Activated CD4-positive, CD25-positive, alpha-beta regulatory T cell treated with anti-CD3 and anti-CD28 coated beads, Interleukin-2, amount 50 U/mL, for 16 hours (primary cell): Measurements from ENCODE around the gene R3HDM4.

Source experiments
- DNase-seq: peaks from one replicate; pipeline ENCODE4 v3.0.0-alpha.2; 2020; ENCODE audit warnings: low read depth, low spot score

Gene R3HDM4

GRCh38 chr19:931860-932647, 19.0 kb upstream of the R3HDM4 start:
- DNase-seq, result no peak

DNA sequence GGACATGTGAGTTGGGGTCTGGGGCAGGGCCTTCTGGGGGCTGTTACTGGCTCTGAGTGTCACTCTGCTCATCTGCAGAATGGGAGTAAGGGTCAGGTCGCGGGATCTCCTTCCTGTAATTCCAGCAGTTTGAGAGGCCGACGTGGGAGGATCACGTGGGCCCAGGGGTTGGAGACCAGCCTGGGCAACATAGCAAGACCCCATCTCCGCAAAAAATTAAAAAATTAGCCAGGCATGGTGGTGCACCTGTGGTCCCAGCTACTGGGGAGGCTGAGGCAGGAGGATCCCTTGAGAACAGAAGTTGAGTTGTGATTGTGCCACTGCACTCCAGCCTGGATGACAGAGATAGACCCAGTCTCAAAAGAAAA, 16.9 kb upstream of the R3HDM4 start:
- no peak for DNase-seq

DNA sequence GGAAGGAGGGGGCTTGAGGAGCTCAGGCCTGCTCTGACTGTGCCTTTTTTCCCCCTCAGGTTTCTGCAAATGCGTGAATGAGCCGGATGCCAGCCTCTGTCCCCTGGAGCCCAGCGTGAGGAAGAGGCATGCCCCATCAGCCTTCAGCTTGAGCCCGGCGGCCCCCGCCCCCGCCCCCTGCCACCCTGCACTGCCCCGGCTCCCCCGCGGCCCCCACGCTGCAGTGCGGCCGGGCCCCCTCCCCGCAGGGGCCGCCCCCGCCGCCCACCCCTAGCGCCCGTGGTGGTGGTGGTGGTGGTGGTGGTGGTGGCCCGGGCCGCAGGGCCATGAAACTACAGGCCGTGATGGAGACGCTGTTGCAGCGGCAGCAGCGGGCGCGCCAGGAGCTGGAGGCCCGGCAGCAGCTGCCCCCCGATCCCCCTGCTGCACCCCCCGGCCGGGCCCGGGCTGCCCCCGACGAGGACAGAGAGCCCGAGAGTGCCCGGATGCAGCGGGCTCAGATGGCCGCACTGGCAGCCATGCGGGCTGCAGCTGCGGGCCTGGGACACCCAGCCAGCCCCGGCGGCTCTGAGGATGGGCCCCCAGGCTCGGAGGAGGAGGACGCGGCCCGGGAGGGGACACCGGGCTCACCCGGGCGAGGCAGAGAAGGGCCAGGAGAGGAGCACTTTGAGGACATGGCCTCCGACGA, 16.3 kb upstream of the R3HDM4 start:
- no peak for DNase-seq

- DNase-seq, result no peak
Measured at GRCh38 chr19:928471-929202, 15.6 kb upstream of the R3HDM4 start.

GRCh38 chr19:927780-928401, 14.9 kb upstream of the R3HDM4 start:
- no peak for DNase-seq

- DNase-seq, result no peak
Measured at GRCh38 chr19:927351-927779, 14.3 kb upstream of the R3HDM4 start.

GRCh38 chr19:926589-927350, 13.8 kb upstream of the R3HDM4 start:
- DNase-seq, result no peak

GRCh38 chr19:926323-926588, 13.2 kb upstream of the R3HDM4 start:
- no peak for DNase-seq

DNA sequence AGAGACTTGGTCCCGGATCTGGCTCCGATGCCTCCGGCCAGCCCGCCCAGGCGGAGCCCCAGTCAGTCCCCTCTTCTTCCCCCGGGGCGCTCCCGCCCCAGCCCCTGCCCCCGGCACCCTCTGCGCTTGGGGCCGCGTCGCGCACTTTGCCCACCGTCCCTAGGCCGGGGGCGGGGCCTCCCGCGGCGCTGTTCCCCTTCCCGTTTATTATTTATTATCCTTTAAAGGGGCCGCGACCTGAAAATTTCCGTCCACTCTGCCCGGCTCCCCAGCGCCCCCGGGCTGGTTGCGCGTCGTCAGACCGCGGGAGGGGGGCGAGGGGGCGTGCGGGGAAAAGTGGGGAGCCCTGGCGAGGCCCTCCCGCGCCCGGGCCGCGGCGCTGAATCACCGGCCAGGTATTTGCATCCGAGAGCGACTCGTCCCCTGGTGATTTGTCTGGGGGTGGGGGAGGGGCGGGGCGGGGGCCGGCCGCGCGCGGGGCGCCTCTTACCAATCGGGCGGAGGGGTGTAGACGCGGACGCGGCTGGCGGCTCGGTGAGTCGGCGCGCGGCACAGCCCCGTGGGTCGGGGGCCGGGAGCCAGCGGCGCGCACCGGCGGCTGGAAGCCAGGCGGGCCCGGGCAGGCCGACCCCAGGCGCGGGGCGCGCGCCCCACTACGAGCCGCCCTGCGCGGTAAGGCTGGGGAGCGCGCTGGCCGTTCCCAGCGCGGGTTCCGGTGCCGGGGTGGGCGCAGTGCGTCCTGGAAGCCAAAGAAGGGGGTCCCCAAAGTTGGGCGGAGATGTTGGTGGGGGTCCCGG, 12.7 kb upstream of the R3HDM4 start, which contains the start of gene ARID3A:
TSS of gene ARID3A (plus strand) at position 510 of the 797 bp plus-strand sequence. CDS start 3,494 bp downstream, outside the sequence.
- DNase-seq, result peak; percentile 56

DNA sequence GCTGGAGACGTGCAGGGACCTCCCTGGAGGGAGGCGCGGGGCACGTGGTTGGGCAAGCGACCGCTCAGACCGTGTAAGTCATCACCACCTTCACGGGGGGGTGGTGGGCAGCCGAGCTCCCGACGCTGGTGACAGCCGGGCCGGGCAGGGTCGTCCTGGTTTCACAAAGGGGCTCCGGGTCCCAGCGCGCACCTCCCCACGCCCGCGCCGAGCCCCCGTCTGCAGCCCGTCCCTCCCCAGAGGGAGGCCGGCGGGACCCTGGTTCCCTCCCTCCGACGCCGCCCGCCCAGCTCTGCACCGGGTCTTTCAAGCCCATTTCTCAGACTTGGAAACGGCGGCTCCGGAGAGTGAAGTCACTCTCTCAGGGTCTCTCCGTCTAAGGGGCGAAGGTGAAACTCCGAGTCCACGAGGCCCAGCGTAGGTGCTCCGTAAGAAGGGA, 12.1 kb upstream of the R3HDM4 start:
- peak; percentile 41 for DNase-seq

DNA sequence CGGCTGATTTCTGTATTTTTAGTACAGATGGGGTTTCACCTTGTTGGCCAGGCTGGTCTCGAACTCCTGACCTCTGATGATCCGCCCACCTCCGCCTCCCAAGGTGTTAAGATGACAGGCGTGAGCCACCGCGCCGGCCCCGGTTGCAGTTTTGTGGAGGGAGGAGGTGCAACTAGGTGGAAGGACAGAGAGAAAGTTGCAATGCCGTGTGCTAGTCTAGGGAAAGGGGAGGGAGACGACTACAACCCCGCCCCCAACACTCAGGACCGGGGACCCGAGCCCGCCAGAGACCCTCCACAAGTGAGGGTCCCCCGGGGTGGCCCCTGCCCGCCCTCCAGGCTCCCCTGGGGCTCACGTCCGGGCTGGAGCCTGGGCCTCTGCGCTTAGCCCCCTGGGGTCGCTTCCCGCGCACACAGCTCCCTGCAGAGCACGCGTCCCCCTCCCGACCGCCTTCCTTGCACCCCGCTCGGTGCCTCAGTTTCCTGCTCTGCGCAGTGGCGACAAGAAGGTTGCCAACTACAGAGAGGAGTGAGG, 11.6 kb upstream of the R3HDM4 start:
- DNase-seq, result no peak

DNA sequence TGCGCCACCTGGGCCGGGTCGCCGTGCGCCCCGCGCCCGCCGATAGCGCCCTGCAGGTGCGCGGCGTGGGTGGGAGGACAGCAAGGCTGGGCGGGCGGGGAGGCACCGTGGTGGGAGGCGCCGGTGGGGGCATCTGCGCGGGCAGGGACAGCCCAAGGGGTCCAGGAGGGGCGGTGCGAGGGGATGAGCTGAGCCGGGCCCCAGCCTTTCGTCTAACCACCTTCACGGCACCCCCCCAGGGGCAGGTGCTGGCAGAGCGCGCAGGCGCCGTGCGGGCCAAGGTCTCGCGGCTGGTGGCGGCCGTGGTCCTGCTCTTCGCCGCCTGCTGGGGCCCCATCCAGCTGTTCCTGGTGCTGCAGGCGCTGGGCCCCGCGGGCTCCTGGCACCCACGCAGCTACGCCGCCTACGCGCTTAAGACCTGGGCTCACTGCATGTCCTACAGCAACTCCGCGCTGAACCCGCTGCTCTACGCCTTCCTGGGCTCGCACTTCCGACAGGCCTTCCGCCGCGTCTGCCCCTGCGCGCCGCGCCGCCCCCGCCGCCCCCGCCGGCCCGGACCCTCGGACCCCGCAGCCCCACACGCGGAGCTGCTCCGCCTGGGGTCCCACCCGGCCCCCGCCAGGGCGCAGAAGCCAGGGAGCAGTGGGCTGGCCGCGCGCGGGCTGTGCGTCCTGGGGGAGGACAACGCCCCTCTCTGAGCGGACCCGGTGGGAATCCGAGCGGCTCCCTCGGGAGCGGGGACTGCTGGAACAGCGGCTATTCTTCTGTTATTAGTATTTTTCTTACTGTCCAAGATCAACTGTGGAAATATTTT, 7.2 kb upstream of the R3HDM4 start:
- no peak for DNase-seq

GRCh38 chr19:919199-920050, 6.4 kb upstream of the R3HDM4 start:
- DNase-seq, result no peak

DNA sequence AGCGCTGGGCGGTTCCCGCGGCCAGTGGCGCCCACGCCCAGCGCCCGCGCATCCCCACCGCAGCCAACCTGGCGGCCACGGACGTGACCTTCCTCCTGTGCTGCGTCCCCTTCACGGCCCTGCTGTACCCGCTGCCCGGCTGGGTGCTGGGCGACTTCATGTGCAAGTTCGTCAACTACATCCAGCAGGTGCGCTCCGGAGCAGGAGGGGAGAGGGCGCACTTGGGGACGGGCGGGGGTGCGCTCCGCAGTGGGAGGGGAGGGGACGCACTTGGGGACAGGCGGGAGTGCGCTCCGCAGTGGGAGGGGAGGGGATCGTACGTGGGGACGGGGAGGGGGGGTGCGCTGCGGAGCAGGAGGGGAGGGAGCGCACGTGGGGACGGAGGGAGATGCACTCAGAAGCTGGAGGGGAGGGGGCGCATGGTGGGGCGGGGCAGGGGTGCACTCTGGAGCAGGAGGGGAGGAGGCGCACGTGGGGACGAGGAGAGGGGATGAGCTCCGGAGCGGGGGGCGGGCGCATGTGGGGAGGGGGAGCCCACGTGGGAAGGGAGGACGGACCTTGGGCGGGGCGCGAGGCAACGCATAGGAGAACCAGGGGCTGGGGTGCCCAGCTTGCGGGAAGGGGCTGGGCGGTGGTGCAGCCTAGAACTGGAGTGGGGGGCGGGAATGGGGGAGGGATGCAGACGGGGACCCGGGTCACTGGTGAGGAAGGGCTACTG, 5.6 kb upstream of the R3HDM4 start:
- no peak for DNase-seq

DNA sequence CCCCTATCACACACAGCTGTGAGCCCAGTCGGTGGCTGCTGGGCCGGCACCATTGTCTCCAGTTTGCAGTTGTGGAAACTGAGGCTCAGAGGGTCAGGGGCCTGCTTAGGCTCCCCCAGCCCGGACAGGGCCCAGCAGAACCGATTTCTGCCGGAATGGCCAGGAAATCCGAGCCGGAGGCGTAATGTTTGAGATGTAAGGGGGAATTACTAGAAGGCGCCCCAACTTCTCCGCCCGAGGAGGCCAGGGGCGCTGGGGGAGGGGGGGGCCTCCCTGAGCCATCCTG, 5.1 kb upstream of the R3HDM4 start:
- no peak for DNase-seq

- DNase-seq, result no peak
Measured at GRCh38 chr19:917323-918151, 4.5 kb upstream of the R3HDM4 start, which contains the start of gene KISS1R. KISS1R (plus strand) TSS chr19:917333; CDS start chr19:917503, 170 bp downstream.
